Testis (tissue), 2 donors: Measurements from ENCODE around the gene ULK3.

ENCODE experiments used
- POLR2A ChIP-seq: fragments of 450-650 bp; IDR thresholded peaks from one replicate; pipeline ENCODE4 v1.6.1; 2017; ENCODE audit warnings: antibody characterized with exemption, mild to moderate bottlenecking, moderate library complexity
- TF ChIP-seq, protein P1 (sequence below), 3 experiments: fragments of 450-650 bp in 2 of 3; fragments of 200-600 bp in 1 of 3; sonication (generic) in 1 of 3; IDR thresholded peaks; one replicate each; pipeline ENCODE4 v1.5.1; 2016 to 2019; ENCODE audit warnings: antibody characterized with exemption in 3 of 3, mild to moderate bottlenecking in 2 of 3, moderate library complexity in 1 of 3

DNA sequence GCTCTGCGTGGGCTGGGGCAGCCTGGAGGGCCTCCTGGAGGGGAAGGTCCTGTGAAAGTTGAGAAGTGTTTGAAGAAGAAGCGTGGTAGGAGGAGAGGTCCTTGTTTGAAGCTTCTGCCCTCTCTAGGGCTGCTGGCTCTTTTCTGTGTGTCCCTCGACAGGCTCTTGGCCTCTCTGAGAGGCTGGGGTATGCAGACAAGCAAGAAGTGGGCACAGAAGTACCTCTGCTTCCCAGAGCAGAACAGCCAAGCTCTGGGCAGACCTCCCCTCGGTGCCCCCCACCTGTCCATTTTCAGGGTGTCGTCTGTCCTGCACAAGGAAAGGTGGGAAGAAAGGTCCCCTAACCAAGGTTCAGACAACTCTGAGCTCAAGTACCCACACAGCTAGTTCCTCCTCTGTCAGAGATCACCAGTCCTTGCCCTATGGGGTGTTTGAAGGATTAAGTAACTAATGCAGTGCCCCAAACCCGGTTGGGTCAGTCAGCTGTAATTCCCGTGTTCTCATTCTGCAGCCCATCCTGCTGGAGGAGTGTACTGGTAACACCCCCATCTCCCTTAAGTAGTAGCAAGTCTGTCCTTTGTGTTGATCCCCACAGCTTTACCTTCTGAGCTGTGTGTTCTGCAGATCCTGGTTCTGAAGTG lies 54.8 kb downstream of the ULK3 start:
- TF ChIP-seq, protein P1, sequence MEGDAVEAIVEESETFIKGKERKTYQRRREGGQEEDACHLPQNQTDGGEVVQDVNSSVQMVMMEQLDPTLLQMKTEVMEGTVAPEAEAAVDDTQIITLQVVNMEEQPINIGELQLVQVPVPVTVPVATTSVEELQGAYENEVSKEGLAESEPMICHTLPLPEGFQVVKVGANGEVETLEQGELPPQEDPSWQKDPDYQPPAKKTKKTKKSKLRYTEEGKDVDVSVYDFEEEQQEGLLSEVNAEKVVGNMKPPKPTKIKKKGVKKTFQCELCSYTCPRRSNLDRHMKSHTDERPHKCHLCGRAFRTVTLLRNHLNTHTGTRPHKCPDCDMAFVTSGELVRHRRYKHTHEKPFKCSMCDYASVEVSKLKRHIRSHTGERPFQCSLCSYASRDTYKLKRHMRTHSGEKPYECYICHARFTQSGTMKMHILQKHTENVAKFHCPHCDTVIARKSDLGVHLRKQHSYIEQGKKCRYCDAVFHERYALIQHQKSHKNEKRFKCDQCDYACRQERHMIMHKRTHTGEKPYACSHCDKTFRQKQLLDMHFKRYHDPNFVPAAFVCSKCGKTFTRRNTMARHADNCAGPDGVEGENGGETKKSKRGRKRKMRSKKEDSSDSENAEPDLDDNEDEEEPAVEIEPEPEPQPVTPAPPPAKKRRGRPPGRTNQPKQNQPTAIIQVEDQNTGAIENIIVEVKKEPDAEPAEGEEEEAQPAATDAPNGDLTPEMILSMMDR (IDR thresholded peaks at IDR 0.05), result no peak
- TF ChIP-seq POLR2A, result no peak
